ENCODE data around the gene MSMO1.
A peak's percentile ranks its signal among the peaks of the same experiment; 100 is the strongest.

Gene MSMO1

DNA sequence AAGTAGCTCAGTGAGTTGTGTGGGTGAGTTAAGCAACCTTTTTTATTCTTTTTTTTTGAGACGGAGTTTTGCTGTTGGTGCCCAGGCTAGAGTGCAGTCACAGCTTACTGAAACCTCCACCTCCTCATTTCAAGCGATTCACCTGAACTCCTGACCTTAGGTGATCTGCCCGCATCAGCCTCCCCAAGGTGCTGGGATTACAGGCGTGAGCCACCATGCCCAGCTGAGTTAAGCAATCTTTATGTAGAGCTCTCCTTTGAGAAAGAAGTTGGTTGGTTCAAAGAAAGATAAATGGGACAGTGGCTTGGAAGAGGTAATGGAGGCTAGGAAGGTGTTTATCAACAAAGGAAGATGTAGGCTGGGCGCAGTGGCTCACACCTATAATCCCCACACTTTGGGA is 3.2 kb downstream of the MSMO1 start:
- Histone ChIP-seq H3K79me2 (ENCODE audit: insufficient read depth, low read length) (peaks cover 91% of the 10 kb centered on the region), H3K4me1 (ENCODE audit: insufficient read depth, low read length) (peaks cover 78% of the 10 kb centered on the region), H3K27me3 (ENCODE audit: insufficient read depth, low read length, poor library complexity) (no peaks in the 10 kb centered on the region), H3K9ac (ENCODE audit: low read depth, low read length) (peak overlapping the region; percentile 66), H3K36me3 (ENCODE audit: insufficient read depth, low read length) (peaks cover 61% of the 10 kb centered on the region), H3K9me3 (ENCODE audit: insufficient read depth, low read length, severe bottlenecking) (no peaks in the 10 kb centered on the region), H3K27ac (ENCODE audit: low read length) (peak overlapping the region; percentile 66), H2AFZ (ENCODE audit: low read depth, low read length) (no peak overlapping the region), H3K4me3 (ENCODE audit: low read depth in 1 of 2, low read length in 2 of 2) (peak overlapping the region; percentile 44 to 81; a peak in 3 of 4 replicates), H3K4me2 (ENCODE audit: insufficient read depth, low read length) (peak overlapping the region; percentile 83), H4K20me1 (ENCODE audit: insufficient read depth, low read length) (peaks cover 72% of the 10 kb centered on the region)
- no peak for DNase-seq
- no peak for ATAC-seq (ENCODE audit: insufficient read depth, low read depth)
- TF ChIP-seq, protein P1, sequence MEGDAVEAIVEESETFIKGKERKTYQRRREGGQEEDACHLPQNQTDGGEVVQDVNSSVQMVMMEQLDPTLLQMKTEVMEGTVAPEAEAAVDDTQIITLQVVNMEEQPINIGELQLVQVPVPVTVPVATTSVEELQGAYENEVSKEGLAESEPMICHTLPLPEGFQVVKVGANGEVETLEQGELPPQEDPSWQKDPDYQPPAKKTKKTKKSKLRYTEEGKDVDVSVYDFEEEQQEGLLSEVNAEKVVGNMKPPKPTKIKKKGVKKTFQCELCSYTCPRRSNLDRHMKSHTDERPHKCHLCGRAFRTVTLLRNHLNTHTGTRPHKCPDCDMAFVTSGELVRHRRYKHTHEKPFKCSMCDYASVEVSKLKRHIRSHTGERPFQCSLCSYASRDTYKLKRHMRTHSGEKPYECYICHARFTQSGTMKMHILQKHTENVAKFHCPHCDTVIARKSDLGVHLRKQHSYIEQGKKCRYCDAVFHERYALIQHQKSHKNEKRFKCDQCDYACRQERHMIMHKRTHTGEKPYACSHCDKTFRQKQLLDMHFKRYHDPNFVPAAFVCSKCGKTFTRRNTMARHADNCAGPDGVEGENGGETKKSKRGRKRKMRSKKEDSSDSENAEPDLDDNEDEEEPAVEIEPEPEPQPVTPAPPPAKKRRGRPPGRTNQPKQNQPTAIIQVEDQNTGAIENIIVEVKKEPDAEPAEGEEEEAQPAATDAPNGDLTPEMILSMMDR (IDR thresholded peaks at IDR 0.05; ENCODE audit: borderline replicate concordance, extremely low read depth, low read length, poor library complexity, severe bottlenecking) = no peak
- no peak for TF ChIP-seq EZH2 (IDR thresholded peaks at IDR 0.05; ENCODE audit: borderline replicate concordance, low read depth, low read length, severe bottlenecking)

DNA sequence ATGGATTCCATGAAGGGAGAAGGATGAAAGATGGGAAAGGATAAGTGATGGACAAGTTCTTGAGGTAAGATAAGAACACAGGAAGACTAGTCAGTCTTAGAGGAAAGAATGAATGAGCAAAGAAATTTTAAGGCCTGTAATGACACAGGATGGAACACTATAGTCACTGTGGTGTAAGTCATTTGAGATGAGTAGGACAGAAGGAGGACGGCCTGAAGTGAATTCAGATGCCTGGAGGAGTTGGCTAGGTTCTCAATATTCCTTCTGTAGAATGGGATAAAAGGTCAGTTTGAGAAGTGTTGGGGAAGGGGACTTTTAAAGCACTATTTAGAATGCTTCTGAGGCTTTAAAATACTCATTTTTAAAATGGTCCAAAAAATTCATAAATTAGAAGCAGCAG is 3.9 kb downstream of the MSMO1 start:
- no peaks in the 10 kb centered on the region for H3K27me3 ChIP-seq (ENCODE audit: insufficient read depth, low read length, poor library complexity)
- peaks cover 93% of the 10 kb centered on the region for H3K79me2 ChIP-seq (ENCODE audit: insufficient read depth, low read length)
- peaks cover 67% of the 10 kb centered on the region for H3K36me3 ChIP-seq (ENCODE audit: insufficient read depth, low read length)
- H4K20me1 ChIP-seq (ENCODE audit: insufficient read depth, low read length) = peaks cover 74% of the 10 kb centered on the region
- TF ChIP-seq, protein P1 (IDR thresholded peaks at IDR 0.05; ENCODE audit: borderline replicate concordance, extremely low read depth, low read length, poor library complexity, severe bottlenecking) = no peak
- TF ChIP-seq EZH2 (IDR thresholded peaks at IDR 0.05; ENCODE audit: borderline replicate concordance, low read depth, low read length, severe bottlenecking) = no peak
- ATAC-seq (ENCODE audit: insufficient read depth, low read depth) = no peak
- H3K27ac ChIP-seq (ENCODE audit: low read length) = no peak overlapping the region; the same call in 1 of the 2 replicates
- peak overlapping the region; percentile 83 for H3K4me2 ChIP-seq (ENCODE audit: insufficient read depth, low read length)
- peaks cover 75% of the 10 kb centered on the region for H3K4me1 ChIP-seq (ENCODE audit: insufficient read depth, low read length)
- H3K9ac ChIP-seq (ENCODE audit: low read depth, low read length) = peak overlapping the region; percentile 66
- DNase-seq = no peak
- no peak overlapping the region for H2AFZ ChIP-seq (ENCODE audit: low read depth, low read length)
- no peaks in the 10 kb centered on the region for H3K9me3 ChIP-seq (ENCODE audit: insufficient read depth, low read length, severe bottlenecking)
- peak overlapping the region; percentile 13 to 81; a peak in 3 of 4 replicates for H3K4me3 ChIP-seq (ENCODE audit: low read depth in 1 of 2, low read length in 2 of 2)

DNA sequence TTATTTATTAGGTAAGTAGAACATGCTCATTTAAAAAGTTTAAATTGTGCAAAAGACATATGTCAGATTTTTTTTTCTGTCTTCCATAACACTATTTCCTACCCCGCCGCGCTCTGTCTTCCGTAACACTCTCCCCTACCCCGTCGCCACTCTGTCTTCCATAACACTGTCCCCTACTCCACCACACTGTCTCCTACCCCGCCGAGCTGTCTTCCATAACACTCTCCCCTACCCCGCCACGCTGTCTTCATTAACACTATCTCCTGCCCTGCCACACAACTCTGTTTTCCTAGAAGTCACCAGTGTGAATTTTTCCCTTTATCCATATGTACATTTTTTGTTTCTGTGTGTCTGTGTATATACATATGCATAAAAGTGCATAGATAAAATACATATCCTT is 4.4 kb downstream of the MSMO1 start:
- peaks cover 96% of the 10 kb centered on the region for H3K79me2 ChIP-seq (ENCODE audit: insufficient read depth, low read length)
- H3K9me3 ChIP-seq (ENCODE audit: insufficient read depth, low read length, severe bottlenecking) = no peaks in the 10 kb centered on the region
- peaks cover 72% of the 10 kb centered on the region for H3K36me3 ChIP-seq (ENCODE audit: insufficient read depth, low read length)
- peaks cover 79% of the 10 kb centered on the region for H4K20me1 ChIP-seq (ENCODE audit: insufficient read depth, low read length)
- peak overlapping the region; percentile 66 for H3K9ac ChIP-seq (ENCODE audit: low read depth, low read length)
- peak overlapping the region; percentile 83 for H3K4me2 ChIP-seq (ENCODE audit: insufficient read depth, low read length)
- peak overlapping the region; percentile 26; the same call in 1 of the 2 replicates for H3K27ac ChIP-seq (ENCODE audit: low read length)
- TF ChIP-seq EZH2 (IDR thresholded peaks at IDR 0.05; ENCODE audit: borderline replicate concordance, low read depth, low read length, severe bottlenecking) = no peak
- TF ChIP-seq, protein P1 (IDR thresholded peaks at IDR 0.05; ENCODE audit: borderline replicate concordance, extremely low read depth, low read length, poor library complexity, severe bottlenecking) = no peak
- H2AFZ ChIP-seq (ENCODE audit: low read depth, low read length) = no peak overlapping the region
- peak overlapping the region; percentile 13 to 81; a peak in 3 of 4 replicates for H3K4me3 ChIP-seq (ENCODE audit: low read depth in 1 of 2, low read length in 2 of 2)
- H3K27me3 ChIP-seq (ENCODE audit: insufficient read depth, low read length, poor library complexity) = no peaks in the 10 kb centered on the region
- ATAC-seq (ENCODE audit: insufficient read depth, low read depth) = no peak
- peaks cover 77% of the 10 kb centered on the region for H3K4me1 ChIP-seq (ENCODE audit: insufficient read depth, low read length)
- no peak for DNase-seq

All from DND-41 (cell line).